ENCODE measurements around the gene FSCN2. TPM values are rescaled to one million over a fixed set of nuclear protein-coding genes. Genes with fewer than 3 reads are reported as not detected.
"Not testable (repeated sequence)": the region's sequence is repeated elsewhere in the genome, so short reads cannot be mapped to it uniquely, and the experiment has no call there.

The FSCN2 gene
- total RNA-seq, 1 experiment from 2014 or later: 1.2 TPM

DNA sequence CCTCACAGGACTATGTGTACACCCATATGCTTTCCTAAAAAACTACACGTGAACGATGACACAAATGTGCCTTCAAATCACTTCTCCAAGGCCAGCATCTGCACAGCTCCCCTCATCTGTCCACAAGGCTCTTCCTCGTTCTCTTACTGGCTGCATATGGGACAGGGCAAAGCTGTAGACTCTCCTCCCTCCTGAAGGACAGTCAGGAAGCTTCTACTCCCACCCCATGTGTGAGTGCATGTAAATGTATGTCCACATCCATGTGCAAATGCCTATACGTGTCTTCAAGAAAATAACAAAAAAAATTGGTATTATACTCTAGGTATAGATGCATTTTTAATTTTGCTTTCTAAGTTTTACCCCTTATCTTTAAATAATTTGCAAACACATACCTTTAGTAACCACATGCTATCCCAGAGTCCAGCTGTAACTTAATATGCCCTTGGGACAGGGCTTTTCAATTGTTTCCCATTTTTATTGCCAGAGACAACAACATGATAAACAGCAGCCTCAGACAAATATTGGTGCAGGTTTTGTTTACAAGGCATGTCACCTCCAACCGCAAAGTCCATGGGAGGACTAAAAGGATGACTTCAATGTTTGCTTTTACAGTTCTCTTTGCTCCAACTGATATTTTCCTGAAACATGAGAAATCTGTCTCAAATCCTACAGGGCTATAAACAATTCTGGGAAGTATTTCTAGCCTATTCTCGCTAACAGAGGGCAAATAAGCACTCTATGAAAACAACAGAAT, 55.6 kb downstream of the FSCN2 start:
- Histone ChIP-seq H3K27me3 (ENCODE audit: control insufficient read depth, insufficient read depth, low read length) (no peaks in the 10 kb centered on the region), H3K4me1 (ENCODE audit: control insufficient read depth, insufficient read depth, low read length) (peaks cover 63% of the 10 kb centered on the region), H3K4me3 (ENCODE audit: low read depth in 2 of 2, low read length in 2 of 2) (no peak overlapping the region), H3K9me3 (ENCODE audit: control insufficient read depth, insufficient read depth, low read depth, low read length) (no peaks in the 10 kb centered on the region), H3K27ac (ENCODE audit: low read length) (peak overlapping the region; percentile 100), H3K36me3 (ENCODE audit: control insufficient read depth, insufficient read depth, low read length) (peaks cover 19% of the 10 kb centered on the region; the same call in 1 of the 2 replicates)
- CTCF ChIA-PET: no interaction called here
- peak; percentile 43 for ATAC-seq
- POLR2A ChIA-PET: no interaction called here
- BruUV-seq (replicated peaks): TSS peak; percentile 43
- peak; percentile 84 for TF ChIP-seq TCF7L2 (IDR thresholded peaks at IDR 0.05; ENCODE audit: low read depth, low read length)
- peak; percentile 74; the same call in 1 of the 2 replicates for TF ChIP-seq POLR2AphosphoS5 (IDR thresholded peaks at IDR 0.05; ENCODE audit: low read depth, low read length)
- TF ChIP-seq, protein P1, sequence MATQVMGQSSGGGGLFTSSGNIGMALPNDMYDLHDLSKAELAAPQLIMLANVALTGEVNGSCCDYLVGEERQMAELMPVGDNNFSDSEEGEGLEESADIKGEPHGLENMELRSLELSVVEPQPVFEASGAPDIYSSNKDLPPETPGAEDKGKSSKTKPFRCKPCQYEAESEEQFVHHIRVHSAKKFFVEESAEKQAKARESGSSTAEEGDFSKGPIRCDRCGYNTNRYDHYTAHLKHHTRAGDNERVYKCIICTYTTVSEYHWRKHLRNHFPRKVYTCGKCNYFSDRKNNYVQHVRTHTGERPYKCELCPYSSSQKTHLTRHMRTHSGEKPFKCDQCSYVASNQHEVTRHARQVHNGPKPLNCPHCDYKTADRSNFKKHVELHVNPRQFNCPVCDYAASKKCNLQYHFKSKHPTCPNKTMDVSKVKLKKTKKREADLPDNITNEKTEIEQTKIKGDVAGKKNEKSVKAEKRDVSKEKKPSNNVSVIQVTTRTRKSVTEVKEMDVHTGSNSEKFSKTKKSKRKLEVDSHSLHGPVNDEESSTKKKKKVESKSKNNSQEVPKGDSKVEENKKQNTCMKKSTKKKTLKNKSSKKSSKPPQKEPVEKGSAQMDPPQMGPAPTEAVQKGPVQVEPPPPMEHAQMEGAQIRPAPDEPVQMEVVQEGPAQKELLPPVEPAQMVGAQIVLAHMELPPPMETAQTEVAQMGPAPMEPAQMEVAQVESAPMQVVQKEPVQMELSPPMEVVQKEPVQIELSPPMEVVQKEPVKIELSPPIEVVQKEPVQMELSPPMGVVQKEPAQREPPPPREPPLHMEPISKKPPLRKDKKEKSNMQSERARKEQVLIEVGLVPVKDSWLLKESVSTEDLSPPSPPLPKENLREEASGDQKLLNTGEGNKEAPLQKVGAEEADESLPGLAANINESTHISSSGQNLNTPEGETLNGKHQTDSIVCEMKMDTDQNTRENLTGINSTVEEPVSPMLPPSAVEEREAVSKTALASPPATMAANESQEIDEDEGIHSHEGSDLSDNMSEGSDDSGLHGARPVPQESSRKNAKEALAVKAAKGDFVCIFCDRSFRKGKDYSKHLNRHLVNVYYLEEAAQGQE (IDR thresholded peaks at IDR 0.05; ENCODE audit: insufficient read depth in 1 of 2, low read depth in 2 of 2, low read length in 1 of 2): no peak
- in situ Hi-C loops (cut with HindIII; ENCODE audit: low pct_unique_long_range_greater_than_20kb, low sequenced_read_pairs) (no loop called here), intact Hi-C loops (cut with micrococcal nuclease; ENCODE audit: unreplicated experiment) (no loop called here)
- no peak for DNase-seq (ENCODE audit: low read depth, low spot score)

DNA sequence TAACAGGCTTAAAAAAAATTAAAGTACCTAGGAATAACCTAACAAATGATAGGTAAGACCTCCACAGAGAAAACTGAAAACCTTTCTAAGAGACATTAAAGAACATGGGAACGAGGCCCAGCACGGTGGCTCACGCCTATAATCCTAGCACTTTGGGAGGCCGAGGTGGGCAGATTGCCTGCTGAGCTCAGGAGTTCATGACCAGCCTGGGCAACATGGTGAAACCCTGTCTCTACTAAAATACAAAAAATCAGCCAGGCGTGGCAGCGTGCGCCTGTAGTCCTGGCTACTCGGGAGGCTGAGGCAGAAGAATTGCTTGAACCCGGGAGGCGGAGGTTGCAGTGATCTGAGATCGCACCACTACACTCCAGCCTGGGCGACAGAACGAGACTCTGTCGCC, 56.6 kb downstream of the FSCN2 start:
- CTCF ChIA-PET: interaction anchor here (0.6 kb wide), 1 partner anchor 13 kb away, joined by 7 read pairs; no protein-coding TSS in a partner anchor
- H3K27me3 ChIP-seq (ENCODE audit: control insufficient read depth, insufficient read depth, low read length); DNase-seq (ENCODE audit: low read depth, low spot score); intact Hi-C loops (cut with micrococcal nuclease; ENCODE audit: unreplicated experiment); POLR2A ChIA-PET; H3K9me3 ChIP-seq (ENCODE audit: control insufficient read depth, insufficient read depth, low read depth, low read length); ATAC-seq; H3K4me3 ChIP-seq (ENCODE audit: low read depth in 2 of 2, low read length in 2 of 2); in situ Hi-C loops (cut with HindIII; ENCODE audit: low pct_unique_long_range_greater_than_20kb, low sequenced_read_pairs); BruUV-seq (replicated peaks): not testable (repeated sequence)
- Histone ChIP-seq H3K4me1 (ENCODE audit: control insufficient read depth, insufficient read depth, low read length) (peaks cover 55% of the 10 kb centered on the region), H3K27ac (ENCODE audit: low read length) (peak overlapping the region; percentile 100), H3K36me3 (ENCODE audit: control insufficient read depth, insufficient read depth, low read length) (peaks cover 21% of the 10 kb centered on the region; the same call in 1 of the 2 replicates)

DNA sequence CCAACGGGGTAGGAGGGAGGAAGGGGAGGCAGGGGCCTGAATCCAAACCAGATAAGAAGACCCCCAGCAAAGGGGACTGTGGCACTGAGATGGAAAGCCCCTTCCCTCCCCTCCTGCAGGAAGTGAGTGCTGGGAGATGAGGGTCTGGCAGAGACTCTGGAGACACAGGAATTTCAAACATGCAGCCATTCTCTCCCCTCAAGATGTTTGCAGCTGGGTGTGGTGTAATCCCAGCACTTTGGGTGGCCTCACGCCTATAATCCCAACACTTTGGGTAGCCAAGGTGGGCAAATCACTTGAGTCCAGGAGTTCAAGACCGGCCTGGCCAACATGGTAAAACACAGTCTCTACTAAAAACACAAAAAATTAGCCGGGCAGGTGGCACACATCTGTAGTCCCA, 57.9 kb downstream of the FSCN2 start:
- H3K4me1 ChIP-seq (ENCODE audit: control insufficient read depth, insufficient read depth, low read length): peaks cover 46% of the 10 kb centered on the region
- peaks cover 21% of the 10 kb centered on the region; the same call in 1 of the 2 replicates for H3K36me3 ChIP-seq (ENCODE audit: control insufficient read depth, insufficient read depth, low read length)
- ChIA-PET CTCF (interaction anchor here (0.7 kb wide), 1 partner anchor 113 kb away, joined by 4 read pairs; no protein-coding TSS in a partner anchor), POLR2A (no interaction called here)
- intact Hi-C loops (cut with micrococcal nuclease; ENCODE audit: unreplicated experiment) (no loop called here), in situ Hi-C loops (cut with HindIII; ENCODE audit: low pct_unique_long_range_greater_than_20kb, low sequenced_read_pairs) (no loop called here)
- peak overlapping the region; percentile 100 for H3K27ac ChIP-seq (ENCODE audit: low read length)
- no TSS peak for BruUV-seq (replicated peaks)
- ATAC-seq (no peak), DNase-seq (ENCODE audit: low read depth, low spot score) (no peak)
- TF ChIP-seq POLR2AphosphoS5 (IDR thresholded peaks at IDR 0.05; ENCODE audit: low read depth, low read length) (no peak), TCF7L2 (IDR thresholded peaks at IDR 0.05; ENCODE audit: low read depth, low read length) (no peak), SIN3A (IDR thresholded peaks at IDR 0.05; ENCODE audit: borderline replicate concordance, insufficient read depth, low read depth, low read length) (no peak)
- TF ChIP-seq, protein P2, sequence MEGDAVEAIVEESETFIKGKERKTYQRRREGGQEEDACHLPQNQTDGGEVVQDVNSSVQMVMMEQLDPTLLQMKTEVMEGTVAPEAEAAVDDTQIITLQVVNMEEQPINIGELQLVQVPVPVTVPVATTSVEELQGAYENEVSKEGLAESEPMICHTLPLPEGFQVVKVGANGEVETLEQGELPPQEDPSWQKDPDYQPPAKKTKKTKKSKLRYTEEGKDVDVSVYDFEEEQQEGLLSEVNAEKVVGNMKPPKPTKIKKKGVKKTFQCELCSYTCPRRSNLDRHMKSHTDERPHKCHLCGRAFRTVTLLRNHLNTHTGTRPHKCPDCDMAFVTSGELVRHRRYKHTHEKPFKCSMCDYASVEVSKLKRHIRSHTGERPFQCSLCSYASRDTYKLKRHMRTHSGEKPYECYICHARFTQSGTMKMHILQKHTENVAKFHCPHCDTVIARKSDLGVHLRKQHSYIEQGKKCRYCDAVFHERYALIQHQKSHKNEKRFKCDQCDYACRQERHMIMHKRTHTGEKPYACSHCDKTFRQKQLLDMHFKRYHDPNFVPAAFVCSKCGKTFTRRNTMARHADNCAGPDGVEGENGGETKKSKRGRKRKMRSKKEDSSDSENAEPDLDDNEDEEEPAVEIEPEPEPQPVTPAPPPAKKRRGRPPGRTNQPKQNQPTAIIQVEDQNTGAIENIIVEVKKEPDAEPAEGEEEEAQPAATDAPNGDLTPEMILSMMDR (IDR thresholded peaks at IDR 0.05): no peak
- TF ChIP-seq, protein P1 (IDR thresholded peaks at IDR 0.05; ENCODE audit: insufficient read depth in 1 of 2, low read depth in 2 of 2, low read length in 1 of 2): no peak
- H3K27me3 ChIP-seq (ENCODE audit: control insufficient read depth, insufficient read depth, low read length): no peaks in the 10 kb centered on the region
- H3K4me3 ChIP-seq (ENCODE audit: low read depth in 2 of 2, low read length in 2 of 2): no peak overlapping the region
- no peaks in the 10 kb centered on the region for H3K9me3 ChIP-seq (ENCODE audit: control insufficient read depth, insufficient read depth, low read depth, low read length)

All from Panc1 (cell line).